ENCODE results near the gene IPO5.

DNA sequence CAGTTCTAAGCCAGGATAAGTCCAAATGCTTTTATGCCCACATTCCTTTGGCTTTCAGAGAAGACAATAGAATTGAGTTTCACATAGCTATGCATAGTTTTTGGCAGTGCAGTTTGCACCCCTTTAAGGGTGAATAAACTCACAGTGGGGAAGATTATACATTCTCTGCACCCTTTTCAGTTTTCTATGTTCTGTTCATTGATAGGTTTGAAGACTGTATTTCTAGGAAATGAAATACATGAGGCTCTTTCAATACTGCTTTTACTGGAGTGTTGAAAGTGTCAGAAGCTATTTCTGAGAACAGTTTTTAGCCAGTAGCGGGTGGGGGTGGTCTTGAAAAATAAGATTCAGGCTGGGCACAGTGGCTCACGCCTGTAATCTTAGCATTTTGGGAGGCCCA lies 46.2 kb downstream of the IPO5 start:
- no peak for TF ChIP-seq EZH2 (IDR thresholded peaks at IDR 0.05; ENCODE audit: low read depth)
- TF ChIP-seq, protein P1, sequence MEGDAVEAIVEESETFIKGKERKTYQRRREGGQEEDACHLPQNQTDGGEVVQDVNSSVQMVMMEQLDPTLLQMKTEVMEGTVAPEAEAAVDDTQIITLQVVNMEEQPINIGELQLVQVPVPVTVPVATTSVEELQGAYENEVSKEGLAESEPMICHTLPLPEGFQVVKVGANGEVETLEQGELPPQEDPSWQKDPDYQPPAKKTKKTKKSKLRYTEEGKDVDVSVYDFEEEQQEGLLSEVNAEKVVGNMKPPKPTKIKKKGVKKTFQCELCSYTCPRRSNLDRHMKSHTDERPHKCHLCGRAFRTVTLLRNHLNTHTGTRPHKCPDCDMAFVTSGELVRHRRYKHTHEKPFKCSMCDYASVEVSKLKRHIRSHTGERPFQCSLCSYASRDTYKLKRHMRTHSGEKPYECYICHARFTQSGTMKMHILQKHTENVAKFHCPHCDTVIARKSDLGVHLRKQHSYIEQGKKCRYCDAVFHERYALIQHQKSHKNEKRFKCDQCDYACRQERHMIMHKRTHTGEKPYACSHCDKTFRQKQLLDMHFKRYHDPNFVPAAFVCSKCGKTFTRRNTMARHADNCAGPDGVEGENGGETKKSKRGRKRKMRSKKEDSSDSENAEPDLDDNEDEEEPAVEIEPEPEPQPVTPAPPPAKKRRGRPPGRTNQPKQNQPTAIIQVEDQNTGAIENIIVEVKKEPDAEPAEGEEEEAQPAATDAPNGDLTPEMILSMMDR (conservative IDR thresholded peaks at IDR 0.05): no peak
